HEK293T (cell line): ENCODE results near the gene TMEM131L.

Experiments used
- CTCF ChIA-PET: fragments of 350-600 bp; formaldehyde crosslinking; extraction: SDS; loops from one replicate; lab custom pipeline; 2021; ENCODE audit warnings: antibody characterized with exemption, inconsistent platforms; lab: Yijun Ruan, JAX
- POLR2A ChIA-PET: fragments of 350-600 bp; formaldehyde crosslinking; extraction: SDS; loops from one replicate; lab custom pipeline; 2020; ENCODE audit warnings: antibody characterized with exemption, inconsistent platforms; lab: Yijun Ruan, JAX
- DNase-seq: peaks from one replicate; pipeline ENCODE4 v3.0.0; 2012; ENCODE audit warnings: mixed read lengths; ENCODE audit errors: extremely low spot score
- ARNT ChIP-seq: fragments of 450-650 bp; IDR thresholded peaks from 2 replicates; pipeline ENCODE4 v1.6.1; 2017; ENCODE audit warnings: mild to moderate bottlenecking
- BHLHE40 ChIP-seq: fragments of 450-650 bp; IDR thresholded peaks from 2 replicates; pipeline ENCODE4 v1.6.1; 2016; ENCODE audit warnings: mild to moderate bottlenecking, moderate library complexity, borderline replicate concordance
- CTBP1 ChIP-seq: fragments of 450-650 bp; IDR thresholded peaks from 2 replicates; pipeline ENCODE4 v1.6.1; 2016; ENCODE audit warnings: borderline replicate concordance
- ELF4 ChIP-seq: fragments of 450-650 bp; IDR thresholded peaks from 2 replicates; pipeline ENCODE4 v1.6.1; 2017; ENCODE audit warnings: antibody characterized with exemption
- FOXA1 ChIP-seq: fragments of 450-650 bp; IDR thresholded peaks from 2 replicates; pipeline ENCODE4 v1.6.1; 2016; ENCODE audit warnings: mild to moderate bottlenecking
- FOXK2 ChIP-seq: fragments of 450-650 bp; IDR thresholded peaks from 2 replicates; pipeline ENCODE4 v1.6.1; 2016; ENCODE audit warnings: mild to moderate bottlenecking
- FOXM1 ChIP-seq: fragments of 450-650 bp; IDR thresholded peaks from 2 replicates; pipeline ENCODE4 v1.6.1; 2017; ENCODE audit warnings: mild to moderate bottlenecking, borderline replicate concordance
- HDGF ChIP-seq: fragments of 450-650 bp; IDR thresholded peaks from 2 replicates; pipeline ENCODE4 v1.6.1; 2017; ENCODE audit warnings: antibody characterized with exemption, borderline replicate concordance
- L3MBTL2 ChIP-seq: fragments of 450-650 bp; conservative IDR thresholded peaks from 2 replicates; pipeline ENCODE4 v1.6.1; 2016; ENCODE audit warnings: mild to moderate bottlenecking
- LEF1 ChIP-seq: fragments of 450-650 bp; IDR thresholded peaks from 2 replicates; pipeline ENCODE4 v1.6.1; 2017; ENCODE audit warnings: mild to moderate bottlenecking, borderline replicate concordance
- NFRKB ChIP-seq: fragments of 450-650 bp; IDR thresholded peaks from 2 replicates; pipeline ENCODE4 v1.6.1; 2016; ENCODE audit warnings: mild to moderate bottlenecking, moderate library complexity
- SP1 ChIP-seq: fragments of 450-650 bp; IDR thresholded peaks from 2 replicates; pipeline ENCODE4 v1.6.1; 2017
- SUZ12 ChIP-seq: fragments of 450-650 bp; IDR thresholded peaks from 2 replicates; pipeline ENCODE4 v1.6.1; 2016; ENCODE audit warnings: mild to moderate bottlenecking
- TARDBP ChIP-seq: fragments of 450-650 bp; IDR thresholded peaks from 2 replicates; pipeline ENCODE4 v1.6.1; 2016
- ZNF384 ChIP-seq: fragments of 450-650 bp; IDR thresholded peaks from 2 replicates; pipeline ENCODE4 v1.6.1; 2016
- TF ChIP-seq, protein P1 (sequence below): fragments of 450-650 bp; IDR thresholded peaks from 2 replicates; pipeline ENCODE4 v1.6.1; 2016

TMEM131L gene

DNA sequence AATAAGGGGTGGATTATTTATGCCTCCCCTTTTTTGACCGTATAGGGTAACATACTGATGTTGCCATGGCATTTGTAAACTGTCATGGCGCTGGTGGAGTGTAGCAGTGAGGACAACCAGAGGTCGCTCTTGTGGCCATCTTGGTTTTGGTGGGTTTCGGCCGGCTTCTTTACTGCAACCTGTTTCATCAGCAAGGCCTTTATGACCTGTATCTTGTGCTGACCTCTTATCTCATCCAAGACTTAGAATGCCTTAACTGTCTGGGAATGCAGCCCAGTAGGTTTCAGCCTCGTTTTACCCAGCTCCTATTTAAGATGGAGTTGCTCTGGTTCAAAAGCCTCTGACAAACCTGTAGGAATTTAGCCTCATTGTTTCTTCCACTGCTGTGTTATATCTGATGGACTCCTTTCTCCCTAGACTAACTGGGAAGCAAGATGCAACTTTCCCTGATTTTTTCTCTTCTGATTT is 71.4 kb downstream of the TMEM131L start:
- CTCF ChIA-PET: no interaction called here
- POLR2A ChIA-PET: no interaction called here
- DNase-seq: no peak
- TF ChIP-seq L3MBTL2 (no peak), ARNT (no peak), TARDBP (no peak), FOXM1 (no peak), SP1 (no peak), CTBP1 (no peak), FOXA1 (no peak), NFRKB (no peak), HDGF (no peak), BHLHE40 (no peak), ZNF384 (no peak), FOXK2 (no peak), ELF4 (no peak), SUZ12 (no peak), LEF1 (no peak)
- TF ChIP-seq, protein P1, sequence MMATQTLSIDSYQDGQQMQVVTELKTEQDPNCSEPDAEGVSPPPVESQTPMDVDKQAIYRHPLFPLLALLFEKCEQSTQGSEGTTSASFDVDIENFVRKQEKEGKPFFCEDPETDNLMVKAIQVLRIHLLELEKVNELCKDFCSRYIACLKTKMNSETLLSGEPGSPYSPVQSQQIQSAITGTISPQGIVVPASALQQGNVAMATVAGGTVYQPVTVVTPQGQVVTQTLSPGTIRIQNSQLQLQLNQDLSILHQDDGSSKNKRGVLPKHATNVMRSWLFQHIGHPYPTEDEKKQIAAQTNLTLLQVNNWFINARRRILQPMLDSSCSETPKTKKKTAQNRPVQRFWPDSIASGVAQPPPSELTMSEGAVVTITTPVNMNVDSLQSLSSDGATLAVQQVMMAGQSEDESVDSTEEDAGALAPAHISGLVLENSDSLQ: no peak

DNA sequence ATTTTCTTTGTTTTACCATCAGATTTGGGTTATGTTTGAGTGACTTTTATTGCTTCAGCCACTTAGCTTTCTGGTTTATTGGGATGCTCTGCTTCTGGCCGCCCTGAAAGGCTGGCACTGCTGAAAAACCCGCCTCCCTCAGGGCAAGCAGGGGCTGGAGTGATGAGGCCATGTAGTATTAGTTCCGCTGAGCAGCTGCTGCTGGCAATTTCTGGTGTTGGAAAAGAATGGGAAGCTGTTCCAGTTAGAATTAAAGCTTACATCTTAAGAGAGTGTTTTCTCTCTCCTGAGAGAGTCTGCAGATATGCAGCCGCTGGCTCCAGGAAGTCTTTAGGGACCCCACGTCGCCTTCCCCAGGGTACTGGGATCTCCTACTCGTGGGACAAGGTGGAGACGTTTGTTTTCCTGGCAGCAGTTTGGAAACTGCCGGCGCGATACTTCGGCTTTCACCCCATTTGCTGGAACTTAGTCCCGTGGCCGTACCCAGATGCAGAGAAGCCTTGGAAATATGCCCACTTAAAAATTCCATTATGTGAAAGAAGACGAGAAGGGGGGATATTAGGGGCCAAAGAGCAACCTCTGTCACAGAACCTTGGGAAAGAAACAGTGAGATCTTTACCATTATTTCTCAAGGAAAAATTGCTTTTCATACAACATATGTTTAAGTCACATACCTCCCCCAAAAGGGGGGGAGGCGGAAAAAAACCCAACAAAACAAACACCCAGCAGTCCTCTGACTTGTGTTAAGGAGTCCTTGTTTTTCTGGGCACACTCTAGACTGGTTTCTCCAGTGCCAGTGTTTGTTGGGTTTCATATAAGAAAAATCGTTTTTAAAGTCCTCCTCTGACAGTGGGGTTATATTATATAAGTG is 72.6 kb downstream of the TMEM131L start:
- DNase-seq: no peak
- POLR2A ChIA-PET: no interaction called here
- CTCF ChIA-PET: interaction anchor here (0.6 to 0.7 kb wide), 2 partner anchors 18 to 106 kb away, joined by 3 read pairs; no protein-coding TSS in a partner anchor
- no peak for TF ChIP-seq L3MBTL2
- TF ChIP-seq ARNT: no peak
- no peak for TF ChIP-seq LEF1
- no peak for TF ChIP-seq HDGF
- TF ChIP-seq, protein P1: no peak
- no peak for TF ChIP-seq FOXM1
- TF ChIP-seq BHLHE40: no peak
- TF ChIP-seq ZNF384: no peak
- TF ChIP-seq FOXA1: no peak
- TF ChIP-seq CTBP1: no peak
- TF ChIP-seq FOXK2: no peak
- no peak for TF ChIP-seq TARDBP
- TF ChIP-seq SP1: no peak
- no peak for TF ChIP-seq NFRKB
- TF ChIP-seq SUZ12: no peak
- no peak for TF ChIP-seq ELF4

DNA sequence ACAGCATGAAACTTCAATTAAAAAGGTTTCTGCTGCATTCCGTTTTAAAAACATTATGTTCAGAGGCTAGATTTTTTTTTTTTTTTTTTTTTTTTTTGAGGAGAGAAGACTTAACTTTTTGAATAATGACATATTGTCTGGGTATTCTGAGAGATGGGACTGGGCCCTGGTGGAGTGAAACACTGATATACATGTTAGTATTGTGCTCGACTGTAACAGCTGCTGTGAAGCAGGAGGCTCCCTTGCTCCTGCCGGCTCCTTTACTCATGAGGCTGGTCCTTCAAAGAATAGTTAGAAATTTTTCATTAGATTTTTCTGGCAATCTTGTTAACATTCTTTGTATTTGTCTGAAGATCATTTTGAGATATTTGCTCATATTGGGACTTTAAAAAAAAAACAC is 73.3 kb downstream of the TMEM131L start:
- no peak for DNase-seq
- POLR2A ChIA-PET: no interaction called here
- CTCF ChIA-PET: interaction anchor here (0.7 kb wide), 1 partner anchor 107 kb away, joined by 3 read pairs; no protein-coding TSS in a partner anchor
- no peak for TF ChIP-seq ARNT
- TF ChIP-seq, protein P1: no peak
- no peak for TF ChIP-seq LEF1
- TF ChIP-seq NFRKB: no peak
- no peak for TF ChIP-seq SUZ12
- TF ChIP-seq BHLHE40: no peak
- no peak for TF ChIP-seq FOXM1
- no peak for TF ChIP-seq SP1
- no peak for TF ChIP-seq FOXK2
- no peak for TF ChIP-seq ELF4
- TF ChIP-seq HDGF: no peak
- TF ChIP-seq CTBP1: no peak
- TF ChIP-seq TARDBP: no peak
- TF ChIP-seq L3MBTL2: no peak
- no peak for TF ChIP-seq ZNF384

DNA sequence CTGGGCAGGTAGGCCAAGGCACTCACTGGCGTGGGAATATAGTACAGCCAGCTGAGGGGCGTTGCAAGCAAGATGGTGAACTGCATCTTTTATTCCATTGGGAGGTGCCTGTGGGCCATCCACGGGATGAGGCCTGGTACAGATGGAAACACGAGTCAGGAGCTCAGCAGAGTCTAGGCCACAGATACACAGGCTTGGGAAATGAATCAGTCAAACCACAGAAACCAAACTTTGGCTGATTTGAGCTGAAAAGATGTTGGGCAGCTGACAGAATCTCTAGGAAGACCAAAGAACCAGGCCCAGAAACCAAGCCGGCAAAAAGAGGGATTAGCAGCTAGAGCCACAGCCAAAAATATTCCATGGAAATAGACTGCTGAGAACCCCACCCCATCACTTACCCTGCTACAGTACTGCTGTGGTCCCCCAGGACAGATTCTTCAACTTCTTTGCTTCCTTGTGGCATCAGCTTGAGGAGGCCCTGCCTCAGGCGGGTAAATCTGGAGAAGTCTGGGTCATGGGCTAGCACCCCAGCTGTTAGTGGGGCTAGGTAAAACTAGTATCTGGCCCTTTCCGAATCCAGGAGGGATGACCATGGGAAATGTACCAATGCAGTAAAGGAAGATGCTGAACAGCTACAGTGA is 75.4 kb downstream of the TMEM131L start:
- DNase-seq: no peak
- CTCF ChIA-PET: interaction anchor here (0.6 to 3.1 kb wide), 4 partner anchors 10 to 427 kb away, joined by 3 to 12 read pairs (median 3); no protein-coding TSS in a partner anchor
- no peak for TF ChIP-seq BHLHE40
- no peak for TF ChIP-seq ELF4
- no peak for TF ChIP-seq SUZ12
- no peak for TF ChIP-seq NFRKB
- no peak for TF ChIP-seq SP1
- no peak for TF ChIP-seq TARDBP
- TF ChIP-seq, protein P1: no peak
- TF ChIP-seq L3MBTL2: no peak
- no peak for TF ChIP-seq ZNF384
- no peak for TF ChIP-seq FOXK2
- no peak for TF ChIP-seq FOXA1
- no peak for TF ChIP-seq ARNT
- no peak for TF ChIP-seq CTBP1
- TF ChIP-seq HDGF: no peak
- TF ChIP-seq LEF1: no peak
- TF ChIP-seq FOXM1: no peak
- POLR2A ChIA-PET: interaction anchor here (0.8 kb wide), 1 partner anchor 75 kb away, joined by 4 read pairs; the partner anchor contains the start of gene TMEM131L
